H1 (cell line): Measurements from ENCODE around the gene HABP4. TPM values are rescaled to one million over a fixed set of nuclear protein-coding genes. Genes with fewer than 3 reads are reported as not detected.

ENCODE experiments used
- CTCF ChIA-PET: fragments of 300-600 bp; sonication (Branson Sonifier 250); formaldehyde crosslinking; loops from one replicate; lab custom pipeline; 2021; ENCODE audit not compliant: partially characterized antibody; lab: Charles Lee
- POLR2A ChIA-PET: fragments of 300-600 bp; sonication (Branson Sonifier 250); formaldehyde crosslinking; loops from one replicate; lab custom pipeline; 2021; ENCODE audit warnings: inconsistent platforms; ENCODE audit not compliant: partially characterized antibody; lab: Charles Lee
- DNase-seq, 2 experiments: peaks; one replicate each; pipeline versions ENCODE4 v3.0.0 to v3.0.0-alpha.2; 2010 to 2022; ENCODE audit warnings: low spot score in 2 of 2, low read depth in 1 of 2, mixed read lengths in 1 of 2
- FAIRE-seq: peaks from 2 replicates; lab custom pipeline; 2011; peaks lifted over from hg19 to GRCh38; lab: Jason Lieb, UNC
- H2AFZ ChIP-seq: 2 replicates; pipeline ENCODE4 v1.8.1; 2012; ENCODE audit warnings: low read length, inconsistent platforms
- H2AK5ac ChIP-seq: 2 replicates; pipeline ENCODE4 v1.6.1; 2013; ENCODE audit warnings: low read depth, low read length
- H2BK120ac ChIP-seq: replicated peaks from 2 replicates; pipeline ENCODE3; 2013; ENCODE audit warnings: low read depth, low read length, inconsistent platforms
- H2BK12ac ChIP-seq: 2 replicates; pipeline ENCODE4 v1.6.1; 2013; ENCODE audit warnings: low read depth, low read length
- H2BK15ac ChIP-seq: 2 replicates; pipeline ENCODE4 v1.6.1; 2013; ENCODE audit warnings: low read length
- H2BK20ac ChIP-seq: 2 replicates; pipeline ENCODE4 v1.6.1; 2013; ENCODE audit warnings: low read length
- H2BK5ac ChIP-seq: 2 replicates; pipeline ENCODE4 v1.6.1; 2013; ENCODE audit warnings: low read depth, low read length
- H3K14ac ChIP-seq: 2 replicates; pipeline ENCODE4 v1.6.1; 2013; ENCODE audit warnings: inconsistent platforms; ENCODE audit not compliant: insufficient read length
- H3K18ac ChIP-seq: 2 replicates; pipeline ENCODE4 v1.6.1; 2013; ENCODE audit warnings: low read length; ENCODE audit errors: extremely low read depth
- H3K23ac ChIP-seq: 2 replicates; pipeline ENCODE4 v1.6.1; 2013; ENCODE audit warnings: inconsistent platforms; ENCODE audit not compliant: insufficient read length
- H3K23me2 ChIP-seq: 2 replicates; pipeline ENCODE4 v1.6.1; 2013; ENCODE audit warnings: low read depth, low read length
- H3K27ac ChIP-seq: 2 replicates; pipeline ENCODE4 v1.6.1; 2011; ENCODE audit warnings: low read depth, low read length, inconsistent platforms
- H3K27me3 ChIP-seq, 4 experiments: replicated peaks in 1 of 4; 1 replicate in 1 of 4; 2 replicates in 3 of 4; pipeline versions ENCODE4 v1.6.1 to v1.8.1; 2011 to 2013; ENCODE audit warnings: low read length in 3 of 4, mild to moderate bottlenecking in 3 of 4, inconsistent platforms in 2 of 4, mixed read lengths in 2 of 4, moderate library complexity in 1 of 4; ENCODE audit not compliant: control insufficient read depth in 3 of 4, insufficient read depth in 3 of 4; ENCODE audit errors: extremely low read depth in 1 of 4
- H3K36me3 ChIP-seq, 4 experiments: 2 replicates each; pipeline versions ENCODE4 v1.6.1 to v1.8.1; 2011 to 2013; ENCODE audit warnings: mild to moderate bottlenecking in 4 of 4, low read length in 3 of 4, moderate library complexity in 2 of 4, control low read depth in 1 of 4, inconsistent platforms in 1 of 4; ENCODE audit not compliant: insufficient read depth in 4 of 4, control insufficient read depth in 2 of 4
- H3K4ac ChIP-seq: replicated peaks from 2 replicates; pipeline ENCODE3; 2013; ENCODE audit warnings: low read length, low read depth, mixed read lengths, inconsistent platforms; ENCODE audit not compliant: insufficient read length
- H3K4me1 ChIP-seq, 4 experiments: replicated peaks in 1 of 4; 1 replicate in 1 of 4; 2 replicates in 3 of 4; pipeline versions ENCODE4 v1.6.1 to v1.8.1; 2011 to 2013; ENCODE audit warnings: low read length in 3 of 4, inconsistent platforms in 2 of 4, mixed read lengths in 1 of 4; ENCODE audit not compliant: insufficient read depth in 4 of 4, control insufficient read depth in 3 of 4
- H3K4me2 ChIP-seq, 2 experiments: 2 replicates each; pipeline versions ENCODE4 v1.6.1 to v1.8.1; 2011 to 2013; ENCODE audit warnings: low read depth in 2 of 2, low read length in 2 of 2, control low read depth in 1 of 2, inconsistent platforms in 1 of 2, mild to moderate bottlenecking in 1 of 2; ENCODE audit not compliant: insufficient read depth in 1 of 2
- H3K4me3 ChIP-seq, 4 experiments: fragments of 200-600, 300-600 bp in 1 of 4; sonication (generic), shearing (Covaris generic), sonication (Bioruptor Twin) in 1 of 4; 2 replicates each; pipeline versions ENCODE4 v1.5.1 to v1.8.1; 2011 to 2016; ENCODE audit warnings: low read length in 4 of 4, low read depth in 3 of 4, control low read depth in 2 of 4, inconsistent platforms in 2 of 4, mild to moderate bottlenecking in 2 of 4, mixed read lengths in 1 of 4, moderate library complexity in 1 of 4; ENCODE audit not compliant: insufficient read depth in 2 of 4; ENCODE audit errors: extremely low read depth in 1 of 4
- H3K56ac ChIP-seq: replicated peaks from 2 replicates; pipeline ENCODE3; 2013; ENCODE audit warnings: low read depth, mild to moderate bottlenecking, mixed read lengths, low read length, inconsistent platforms; ENCODE audit not compliant: insufficient read length
- H3K79me1 ChIP-seq: 2 replicates; pipeline ENCODE4 v1.6.1; 2013; ENCODE audit warnings: low read depth, low read length, control low read depth
- H3K79me2 ChIP-seq, 2 experiments: 2 replicates each; pipeline versions ENCODE4 v1.6.1 to v1.8.1; 2012 to 2013; ENCODE audit warnings: low read length in 2 of 2, mild to moderate bottlenecking in 2 of 2, inconsistent platforms in 1 of 2; ENCODE audit not compliant: insufficient read depth in 2 of 2, control insufficient read depth in 1 of 2
- H3K9ac ChIP-seq, 4 experiments: replicated peaks in 1 of 4; 1 replicate in 1 of 4; 2 replicates in 3 of 4; pipeline versions ENCODE4 v1.6.1 to v1.8.1; 2011 to 2013; ENCODE audit warnings: low read depth in 3 of 4, low read length in 3 of 4, control low read depth in 2 of 4, mild to moderate bottlenecking in 2 of 4, moderate library complexity in 2 of 4, inconsistent platforms in 1 of 4; ENCODE audit errors: extremely low read depth in 1 of 4
- H3K9me3 ChIP-seq, 2 experiments: 2 replicates each; pipeline versions ENCODE4 v1.6.1 to v1.8.1; 2012 to 2013; ENCODE audit warnings: mild to moderate bottlenecking in 2 of 2, moderate library complexity in 2 of 2, control low read depth in 1 of 2, inconsistent platforms in 1 of 2, low read depth in 1 of 2, low read length in 1 of 2, mixed read lengths in 1 of 2; ENCODE audit not compliant: insufficient read depth in 2 of 2
- H4K20me1 ChIP-seq, 2 experiments: replicated peaks in 1 of 2; 2 replicates each; pipeline versions ENCODE3 to v1.8.1; 2011 to 2013; ENCODE audit warnings: inconsistent platforms in 2 of 2, low read length in 2 of 2, mild to moderate bottlenecking in 1 of 2; ENCODE audit not compliant: insufficient read depth in 2 of 2, control insufficient read depth in 1 of 2
- H4K5ac ChIP-seq: 2 replicates; pipeline ENCODE4 v1.6.1; 2013; ENCODE audit warnings: low read length, low read depth, mixed read lengths, inconsistent platforms; ENCODE audit not compliant: insufficient read length
- H4K8ac ChIP-seq: 2 replicates; pipeline ENCODE4 v1.8.0; 2013; ENCODE audit warnings: mild to moderate bottlenecking, moderate library complexity, low read length, inconsistent platforms; ENCODE audit not compliant: insufficient read depth; ENCODE audit errors: extremely low read depth
- H4K91ac ChIP-seq: replicated peaks from 2 replicates; pipeline ENCODE3; 2013; ENCODE audit warnings: low read length, mixed read lengths, inconsistent platforms; ENCODE audit not compliant: insufficient read length
- BRCA1 ChIP-seq: IDR thresholded peaks from 2 replicates; pipeline ENCODE4 v1.6.1; 2012; ENCODE audit warnings: low read depth, low read length, improper control_type of control experiment
- JUN ChIP-seq: IDR thresholded peaks from 2 replicates; pipeline ENCODE4 v1.6.1; 2011; ENCODE audit warnings: low read depth, mild to moderate bottlenecking, improper control_type of control experiment, low read length
- RXRA ChIP-seq: IDR thresholded peaks from 2 replicates; pipeline ENCODE4 v1.6.1; 2011; ENCODE audit warnings: low read depth, mild to moderate bottlenecking, low read length, moderate library complexity; ENCODE audit not compliant: insufficient read depth
- SIN3A ChIP-seq, 2 experiments: IDR thresholded peaks in 1 of 2; conservative IDR thresholded peaks in 1 of 2; 2 replicates each; pipeline ENCODE4 v1.6.1; 2011 to 2012; ENCODE audit warnings: low read length in 2 of 2, improper control_type of control experiment in 1 of 2, low read depth in 1 of 2, mild to moderate bottlenecking in 1 of 2
- SUZ12 ChIP-seq: fragments of 200-600 bp; sonication (generic); IDR thresholded peaks from 2 replicates; pipeline ENCODE4 v1.6.1; 2012; ENCODE audit warnings: mild to moderate bottlenecking, inconsistent platforms, low read length, moderate library complexity, mixed read lengths
- WGBS, 2 experiments: shearing (Covaris generic) in 1 of 2; methylation state at CpG; one replicate each; pipeline versions ENCODE4 v1.1.6 to v1.1.7; 2013 to 2015; ENCODE audit warnings: low lambda C conversion rate in 2 of 2, mixed read lengths in 2 of 2, inconsistent platforms in 1 of 2, low coverage in 1 of 2, missing lambda C conversion rate in 1 of 2; ENCODE audit not compliant: insufficient replicate concordance in 2 of 2, insufficient coverage in 1 of 2, insufficient read length in 1 of 2; ENCODE audit errors: extremely low coverage in 1 of 2, missing lambda C conversion rate in 1 of 2; 5-methylcytosine and 5-hydroxymethylcytosine counted together
- polyA plus RNA-seq, 7 experiments: library from polyadenylated mRNA; depleted of rRNA in 3 of 7; stranded (reverse) in 5 of 7; unstranded in 2 of 7; fragments of >200 nt in 5 of 7; fragments of 200-250 nt in 2 of 7; gene quantifications; 1 replicate in 5 of 7; 2 replicates in 1 of 7; 4 replicates in 1 of 7; pipeline versions ENCODE4 v1.2.1 to v1.2.3, GENCODE V29; 2011 to 2013; ENCODE audit warnings: missing spikeins in 2 of 7, mixed read lengths in 2 of 7
- total RNA-seq: library from RNA; stranded (reverse); fragmentation: NEBNext Ultra II Directional; extraction: Animal tissue kit (Norgen Biotek cat#: 25700); gene quantifications from 2 replicates; pipeline ENCODE4 v1.2.1, GENCODE V29; 2021

HABP4 gene
- total and polyA plus RNA-seq, 2 of the 8 experiments (the other 6 are each of a cell fraction or from before 2014, with no cell fraction given) = 3.3 to 11.2 TPM

GRCh38 chr9:96478829-96479371 is 28.9 kb downstream of the HABP4 start:
- no peak overlapping the region for H2AK5ac ChIP-seq
- H3K4me2 ChIP-seq = no peak overlapping the region
- H3K9me3 ChIP-seq = no peaks in the 10 kb centered on the region
- H3K79me1 ChIP-seq = no peaks in the 10 kb centered on the region
- H2BK120ac ChIP-seq = no peak overlapping the region
- no peak overlapping the region for H3K4ac ChIP-seq
- no peak for TF ChIP-seq SUZ12
- TF ChIP-seq SIN3A (conservative IDR thresholded peaks at IDR 0.05 in 1 of 2, IDR thresholded peaks at IDR 0.05 in 1 of 2; ENCODE audit: low read depth in 1 of 2, low read length in 2 of 2) = no peak
- TF ChIP-seq RXRA = no peak
- no peak for TF ChIP-seq JUN
- no peak for TF ChIP-seq BRCA1
- no peak overlapping the region for H2BK15ac ChIP-seq
- ChIA-PET CTCF (interaction anchor here (0.8 to 1.1 kb wide), 2 partner anchors 14 to 29 kb away, joined by 3 to 4 read pairs; partner anchors contain the start of gene HABP4), POLR2A (interaction anchor here (1.4 kb wide), 1 partner anchor 14 kb away, joined by 3 read pairs; no protein-coding TSS in a partner anchor)
- H3K4me1 ChIP-seq = no peaks in the 10 kb centered on the region
- no peak overlapping the region for H3K23ac ChIP-seq
- no peaks in the 10 kb centered on the region for H3K27me3 ChIP-seq
- no peak overlapping the region for H3K18ac ChIP-seq
- no peak overlapping the region for H2BK20ac ChIP-seq
- H2BK12ac ChIP-seq = no peak overlapping the region
- FAIRE-seq = no peak
- H3K27ac ChIP-seq = no peak overlapping the region
- no peak overlapping the region for H3K4me3 ChIP-seq
- no peak for DNase-seq
- no peak overlapping the region for H4K5ac ChIP-seq
- H2BK5ac ChIP-seq = no peak overlapping the region
- WGBS, 2 experiments = 91% methylated on average over 4 of the region's 4 CpGs; no CpG with 5 or more reads in 1 of the 2 experiments
- no peak overlapping the region for H2AFZ ChIP-seq
- no peak overlapping the region for H3K9ac ChIP-seq
- H4K8ac ChIP-seq = no peak overlapping the region
- H3K36me3 ChIP-seq = peaks cover 0 to 2% (median 0%) of the 10 kb centered on the region in 4 experiments; a peak in 2 of 8 replicates
- H3K14ac ChIP-seq = no peak overlapping the region
- no peaks in the 10 kb centered on the region for H3K79me2 ChIP-seq
- no peak overlapping the region for H3K56ac ChIP-seq
- H3K23me2 ChIP-seq = no peaks in the 10 kb centered on the region
- no peaks in the 10 kb centered on the region for H4K20me1 ChIP-seq
- no peak overlapping the region for H4K91ac ChIP-seq
